ENCODE data around the gene TMEM156. TPM values are rescaled to one million over a fixed set of nuclear protein-coding genes. Genes with fewer than 3 reads are reported as not detected.
"Not testable (repeated sequence)": the region's sequence is repeated elsewhere in the genome, so short reads cannot be mapped to it uniquely, and the experiment has no call there.

TMEM156 gene
- total and polyA plus RNA-seq, 2 donors = 15.0 to 23.7 TPM

DNA sequence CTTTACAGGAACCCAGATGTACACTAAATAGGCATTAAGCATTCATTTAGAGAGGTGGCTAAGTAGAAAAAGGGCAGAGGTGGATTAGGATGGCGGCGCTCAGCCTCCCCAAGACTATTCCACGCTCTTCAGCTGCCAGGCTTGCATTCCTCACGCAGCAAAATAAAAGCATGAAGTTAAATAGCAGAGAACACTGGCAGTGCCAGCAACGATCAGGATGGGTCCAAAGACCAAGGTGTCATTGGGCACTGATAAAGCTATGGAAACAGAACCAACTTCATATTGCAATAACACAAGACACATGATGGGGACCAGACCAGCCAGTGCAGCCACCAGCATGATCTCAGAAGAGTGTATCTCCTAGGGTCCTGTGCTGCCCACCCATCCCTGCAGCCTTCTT is 42.0 kb downstream of the TMEM156 start:
- Histone ChIP-seq H3K27ac (ENCODE audit: low read depth in 1 of 2, low read length in 1 of 2) (no peak overlapping the region), H3K4me3 (ENCODE audit: low read length in 2 of 2) (no peak overlapping the region), H3K27me3 (ENCODE audit: control insufficient read depth in 2 of 2, insufficient read depth in 1 of 2, low read length in 1 of 2) (no peaks in the 10 kb centered on the region), H3K4me1 (ENCODE audit: control insufficient read depth in 2 of 2, insufficient read depth in 2 of 2, low read length in 2 of 2) (peaks cover 0 to 2% of the 10 kb centered on the region in 2 donors), H3K36me3 (ENCODE audit: control insufficient read depth in 2 of 2, insufficient read depth in 2 of 2, low read length in 1 of 2) (peaks cover 0 to 6% of the 10 kb centered on the region in 2 donors), H3K9me3 (ENCODE audit: control insufficient read depth in 2 of 2, insufficient read depth in 1 of 2, low read length in 1 of 2) (no peaks in the 10 kb centered on the region)
- WGBS = 89% methylated on average over 5 of the region's 5 CpGs
- no peak for DNase-seq (ENCODE audit: low read depth in 6 of 9, low spot score in 9 of 9)

DNA sequence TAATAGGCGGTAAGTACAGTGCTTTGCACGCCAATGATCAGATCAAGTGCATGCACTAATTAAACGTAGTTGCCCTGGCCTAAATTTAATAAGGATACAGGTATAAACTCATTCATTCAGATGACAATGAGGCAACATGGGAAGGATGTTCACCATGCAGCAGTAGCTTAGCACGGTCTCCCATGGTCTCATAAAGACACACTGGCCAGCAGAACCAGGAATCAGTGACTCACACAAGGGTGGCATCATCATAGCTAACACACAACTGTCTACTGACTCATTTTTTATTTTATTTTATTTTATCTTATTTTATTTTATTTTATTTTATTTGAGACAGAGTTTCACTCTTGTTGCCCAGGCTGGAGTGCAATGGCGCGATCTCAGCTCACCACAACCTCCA is 42.7 kb downstream of the TMEM156 start:
- Histone ChIP-seq H3K36me3 (ENCODE audit: control insufficient read depth in 2 of 2, insufficient read depth in 2 of 2, low read length in 1 of 2) (peaks cover 0 to 6% of the 10 kb centered on the region in 2 donors), H3K27ac (ENCODE audit: low read depth in 1 of 2, low read length in 1 of 2) (no peak overlapping the region), H3K9me3 (ENCODE audit: control insufficient read depth in 2 of 2, insufficient read depth in 1 of 2, low read length in 1 of 2) (no peaks in the 10 kb centered on the region), H3K27me3 (ENCODE audit: control insufficient read depth in 2 of 2, insufficient read depth in 1 of 2, low read length in 1 of 2) (no peaks in the 10 kb centered on the region), H3K4me1 (ENCODE audit: control insufficient read depth in 2 of 2, insufficient read depth in 2 of 2, low read length in 2 of 2) (peaks cover 0 to 2% of the 10 kb centered on the region in 2 donors), H3K4me3 (ENCODE audit: low read length in 2 of 2) (no peak overlapping the region)
- 99% methylated on average over 6 of the region's 6 CpGs for WGBS
- no peak for DNase-seq (ENCODE audit: low read depth in 6 of 9, low spot score in 9 of 9)

DNA sequence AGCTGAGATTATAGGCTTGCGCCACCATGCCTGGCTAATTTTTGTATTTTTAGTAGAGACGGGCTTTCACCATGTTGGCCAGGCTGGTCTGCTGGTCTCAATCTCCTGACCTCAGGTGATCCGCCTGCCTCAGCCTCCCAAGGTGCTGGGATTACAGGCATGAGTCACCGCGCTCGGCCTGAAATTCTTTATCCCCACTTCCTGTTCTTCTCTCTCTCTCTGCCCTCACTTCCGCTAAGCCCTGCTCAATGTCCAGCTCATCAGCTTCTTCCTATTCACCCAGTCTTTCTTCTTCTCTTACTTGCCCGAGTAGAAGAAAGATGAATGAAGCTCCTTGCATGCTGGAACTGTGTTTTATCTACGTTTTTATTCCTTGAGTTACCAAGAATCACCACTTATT is 43.9 kb downstream of the TMEM156 start:
- H3K36me3 ChIP-seq (ENCODE audit: control insufficient read depth in 2 of 2, insufficient read depth in 2 of 2, low read length in 1 of 2); H3K27me3 ChIP-seq (ENCODE audit: control insufficient read depth in 2 of 2, insufficient read depth in 1 of 2, low read length in 1 of 2); DNase-seq (ENCODE audit: low read depth in 6 of 9, low spot score in 9 of 9); H3K9me3 ChIP-seq (ENCODE audit: control insufficient read depth in 2 of 2, insufficient read depth in 1 of 2, low read length in 1 of 2); H3K4me3 ChIP-seq (ENCODE audit: low read length in 2 of 2); H3K4me1 ChIP-seq (ENCODE audit: control insufficient read depth in 2 of 2, insufficient read depth in 2 of 2, low read length in 2 of 2); H3K27ac ChIP-seq (ENCODE audit: low read depth in 1 of 2, low read length in 1 of 2): not testable (repeated sequence)
- WGBS = 91% methylated on average over 9 of the region's 9 CpGs

DNA sequence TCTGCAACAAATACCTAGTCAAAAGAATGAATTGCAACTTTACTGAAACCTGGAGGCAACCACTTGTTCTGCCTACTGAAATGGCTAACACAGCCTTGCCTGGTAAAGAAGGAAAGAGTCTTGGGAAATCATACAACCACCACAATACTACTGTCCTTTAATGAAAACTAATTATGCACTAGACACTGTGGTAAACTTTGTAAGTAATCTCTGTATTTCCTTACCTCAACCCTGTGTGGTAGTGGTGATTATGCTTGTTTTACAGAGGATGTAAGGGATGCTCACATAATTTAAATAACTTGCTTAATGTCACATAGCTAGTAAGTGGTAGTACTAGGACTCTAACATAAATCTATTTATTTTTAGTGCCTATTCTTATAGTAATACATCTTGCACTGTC is 44.7 kb downstream of the TMEM156 start:
- Histone ChIP-seq H3K36me3 (ENCODE audit: control insufficient read depth in 2 of 2, insufficient read depth in 2 of 2, low read length in 1 of 2) (peaks cover 0 to 6% of the 10 kb centered on the region in 2 donors), H3K27me3 (ENCODE audit: control insufficient read depth in 2 of 2, insufficient read depth in 1 of 2, low read length in 1 of 2) (no peaks in the 10 kb centered on the region), H3K9me3 (ENCODE audit: control insufficient read depth in 2 of 2, insufficient read depth in 1 of 2, low read length in 1 of 2) (no peaks in the 10 kb centered on the region), H3K27ac (ENCODE audit: low read depth in 1 of 2, low read length in 1 of 2) (no peak overlapping the region), H3K4me1 (ENCODE audit: control insufficient read depth in 2 of 2, insufficient read depth in 2 of 2, low read length in 2 of 2) (peaks cover 0 to 2% of the 10 kb centered on the region in 2 donors), H3K4me3 (ENCODE audit: low read length in 2 of 2) (no peak overlapping the region)
- DNase-seq (ENCODE audit: low read depth in 6 of 9, low spot score in 9 of 9) = no peak

DNA sequence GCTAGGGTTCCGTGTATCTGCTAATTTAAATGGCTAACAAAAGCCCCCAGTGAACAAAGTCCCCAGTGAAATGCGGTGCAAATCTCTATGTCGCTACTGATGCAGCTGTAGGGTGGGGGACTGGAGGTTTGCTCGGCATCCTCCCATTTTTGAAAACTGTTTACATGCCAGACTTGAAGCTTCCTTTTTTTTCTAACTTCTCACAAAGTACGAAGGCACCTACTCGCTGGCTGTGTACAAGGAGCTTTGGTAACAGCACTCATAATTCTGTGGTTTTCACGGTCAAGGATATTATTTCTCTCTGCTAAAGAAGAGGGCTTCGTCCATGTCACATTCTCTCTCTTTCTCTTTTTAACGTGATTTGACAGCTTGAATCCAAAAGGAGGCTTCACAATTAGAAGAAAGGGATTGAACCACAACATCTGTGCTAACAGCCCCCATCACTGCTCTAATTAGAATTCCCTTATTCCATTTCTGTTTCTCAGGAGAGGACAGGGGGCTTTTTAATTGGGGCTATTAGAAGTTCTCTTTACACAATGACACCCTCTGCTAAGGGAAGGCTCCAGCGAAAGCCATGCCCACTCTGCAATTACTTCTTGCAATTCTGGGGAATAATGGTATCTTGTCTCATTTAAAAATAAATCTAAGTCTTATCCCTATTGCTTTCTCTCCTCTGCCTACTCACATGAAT is 46.7 kb downstream of the TMEM156 start:
- no peak for DNase-seq (ENCODE audit: low read depth in 6 of 9, low spot score in 9 of 9)
- peaks cover 0 to 2% of the 10 kb centered on the region in 2 donors for H3K4me1 ChIP-seq (ENCODE audit: control insufficient read depth in 2 of 2, insufficient read depth in 2 of 2, low read length in 2 of 2)
- WGBS = 40% methylated on average over 10 of the region's 10 CpGs
- H3K36me3 ChIP-seq (ENCODE audit: control insufficient read depth in 2 of 2, insufficient read depth in 2 of 2, low read length in 1 of 2) = peaks cover 0 to 4% of the 10 kb centered on the region in 2 donors
- no peak overlapping the region for H3K4me3 ChIP-seq (ENCODE audit: low read length in 2 of 2)
- no peak overlapping the region for H3K27ac ChIP-seq (ENCODE audit: low read depth in 1 of 2, low read length in 1 of 2)
- no peaks in the 10 kb centered on the region for H3K27me3 ChIP-seq (ENCODE audit: control insufficient read depth in 2 of 2, insufficient read depth in 1 of 2, low read length in 1 of 2)
- H3K9me3 ChIP-seq (ENCODE audit: control insufficient read depth in 2 of 2, insufficient read depth in 1 of 2, low read length in 1 of 2) = no peaks in the 10 kb centered on the region

DNA sequence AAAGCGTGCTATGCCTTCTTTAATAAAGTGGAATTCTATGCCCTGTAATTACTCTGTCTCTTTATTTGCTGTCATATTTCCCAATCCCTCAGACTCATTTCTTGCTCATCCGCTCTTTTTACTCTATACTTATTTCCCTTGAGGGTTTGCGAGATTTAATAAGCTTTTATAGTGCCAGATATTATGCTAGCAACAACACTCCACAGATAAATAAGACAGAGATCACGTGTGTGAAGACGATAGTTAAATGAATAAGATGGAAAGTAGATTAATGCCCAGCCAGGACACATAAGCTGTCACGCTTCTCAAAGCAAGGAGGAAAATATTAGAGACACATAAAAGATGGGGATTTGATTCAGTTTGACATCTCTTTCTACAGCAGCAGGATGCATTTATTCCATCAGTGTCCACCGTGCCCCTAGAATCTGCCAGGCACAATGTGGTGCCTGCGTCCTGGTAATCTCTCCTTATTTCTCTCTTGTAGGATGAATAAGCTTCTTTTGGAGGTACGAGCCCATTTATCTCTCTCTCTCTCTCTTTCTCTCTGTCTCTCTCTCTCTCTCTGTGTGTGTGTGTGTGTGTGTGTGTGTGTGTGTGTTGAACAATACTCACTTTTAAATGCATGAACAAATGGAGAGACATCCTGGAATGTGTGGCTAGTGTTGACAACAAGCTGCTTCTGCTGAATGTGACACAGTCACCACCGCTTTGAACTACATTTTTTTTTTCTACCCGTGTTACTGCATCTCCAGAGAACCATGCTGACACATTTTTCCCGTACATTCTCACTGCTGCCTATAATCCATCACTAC is 48.2 kb downstream of the TMEM156 start:
- DNase-seq (ENCODE audit: low read depth in 6 of 9, low spot score in 9 of 9) = no peak
- no peak overlapping the region for H3K27ac ChIP-seq (ENCODE audit: low read depth in 1 of 2, low read length in 1 of 2)

DNA sequence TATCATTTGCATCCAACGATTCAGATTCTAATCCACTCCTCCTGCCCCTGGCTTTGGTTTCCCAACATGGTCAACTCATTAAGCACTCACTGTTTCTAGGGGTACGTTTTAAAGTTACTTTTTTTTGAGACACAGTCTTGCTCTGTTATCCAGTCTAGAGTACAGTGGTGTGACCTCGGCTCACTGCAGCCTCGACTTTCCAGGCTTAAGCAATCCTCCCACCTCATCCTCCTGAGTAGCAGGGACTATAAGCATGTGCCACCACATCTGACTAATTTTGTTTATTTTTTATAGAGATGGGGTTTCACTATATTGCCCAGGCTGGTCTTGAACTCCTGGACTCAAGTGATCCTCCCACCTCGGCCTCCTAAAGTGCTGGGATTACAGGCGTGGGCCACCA is 48.9 kb downstream of the TMEM156 start:
- Histone ChIP-seq H3K27ac (ENCODE audit: low read depth in 1 of 2, low read length in 1 of 2) (no peak overlapping the region), H3K36me3 (ENCODE audit: control insufficient read depth in 2 of 2, insufficient read depth in 2 of 2, low read length in 1 of 2) (peaks cover 1 to 3% of the 10 kb centered on the region in 2 donors), H3K4me3 (ENCODE audit: low read length in 2 of 2) (no peak overlapping the region), H3K4me1 (ENCODE audit: control insufficient read depth in 2 of 2, insufficient read depth in 2 of 2, low read length in 2 of 2) (peaks cover 0 to 2% of the 10 kb centered on the region in 2 donors), H3K27me3 (ENCODE audit: control insufficient read depth in 2 of 2, insufficient read depth in 1 of 2, low read length in 1 of 2) (no peaks in the 10 kb centered on the region), H3K9me3 (ENCODE audit: control insufficient read depth in 2 of 2, insufficient read depth in 1 of 2, low read length in 1 of 2) (no peaks in the 10 kb centered on the region)
- no peak for DNase-seq (ENCODE audit: low read depth in 6 of 9, low spot score in 9 of 9)
- WGBS = 98% methylated on average over 6 of the region's 6 CpGs

More for the DNA sequence above, 48.2 kb downstream of the TMEM156 start:
- Histone ChIP-seq H3K4me1 (ENCODE audit: control insufficient read depth in 2 of 2, insufficient read depth in 2 of 2, low read length in 2 of 2) (peaks cover 0 to 2% of the 10 kb centered on the region in 2 donors), H3K9me3 (ENCODE audit: control insufficient read depth in 2 of 2, insufficient read depth in 1 of 2, low read length in 1 of 2) (no peaks in the 10 kb centered on the region), H3K4me3 (ENCODE audit: low read length in 2 of 2) (no peak overlapping the region), H3K27me3 (ENCODE audit: control insufficient read depth in 2 of 2, insufficient read depth in 1 of 2, low read length in 1 of 2) (no peaks in the 10 kb centered on the region), H3K36me3 (ENCODE audit: control insufficient read depth in 2 of 2, insufficient read depth in 2 of 2, low read length in 1 of 2) (peaks cover 2 to 4% of the 10 kb centered on the region in 2 donors)
- 96% methylated on average over 12 of the region's 12 CpGs for WGBS

DNA sequence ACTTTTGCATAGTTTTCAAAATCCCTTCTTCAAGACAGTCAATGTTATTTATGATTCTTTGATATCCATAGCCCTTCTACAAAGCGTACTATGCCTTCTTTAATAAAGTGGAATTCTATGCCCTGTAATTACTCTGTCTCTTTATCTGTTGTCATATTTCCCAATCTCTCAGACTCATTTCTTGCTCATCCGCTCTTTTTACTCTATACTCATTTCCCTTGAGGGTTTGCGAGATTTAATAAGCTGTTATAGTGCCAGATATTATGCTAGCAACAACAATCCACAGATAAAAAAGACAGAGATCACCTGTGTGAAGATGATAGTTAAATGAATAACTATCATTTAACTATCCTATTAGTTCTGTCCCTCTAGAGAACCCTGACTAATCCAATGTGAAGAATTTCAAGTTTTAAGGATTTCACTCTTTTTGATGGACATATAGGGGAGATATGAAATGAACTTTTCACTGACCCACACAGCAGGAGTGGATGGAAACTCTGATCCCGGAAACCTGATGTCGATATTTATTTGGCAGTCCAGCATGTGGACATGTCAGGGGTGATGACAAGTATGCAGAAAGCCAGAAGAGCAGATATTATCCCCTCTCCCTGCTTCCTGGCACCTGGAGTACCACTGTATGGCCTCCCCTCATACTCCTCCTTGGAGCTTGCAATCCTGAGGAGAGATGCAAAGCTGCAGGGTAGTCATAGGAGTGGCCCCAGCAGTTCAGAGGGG is 49.7 kb downstream of the TMEM156 start:
- Histone ChIP-seq H3K27ac (ENCODE audit: low read depth in 1 of 2, low read length in 1 of 2) (no peak overlapping the region), H3K27me3 (ENCODE audit: control insufficient read depth in 2 of 2, insufficient read depth in 1 of 2, low read length in 1 of 2) (no peaks in the 10 kb centered on the region), H3K36me3 (ENCODE audit: control insufficient read depth in 2 of 2, insufficient read depth in 2 of 2, low read length in 1 of 2) (peaks cover 0 to 3% of the 10 kb centered on the region in 2 donors), H3K9me3 (ENCODE audit: control insufficient read depth in 2 of 2, insufficient read depth in 1 of 2, low read length in 1 of 2) (no peaks in the 10 kb centered on the region), H3K4me3 (ENCODE audit: low read length in 2 of 2) (no peak overlapping the region), H3K4me1 (ENCODE audit: control insufficient read depth in 2 of 2, insufficient read depth in 2 of 2, low read length in 2 of 2) (peaks cover 0 to 2% of the 10 kb centered on the region in 2 donors)
- 98% methylated on average over 5 of the region's 5 CpGs for WGBS
- no peak for DNase-seq (ENCODE audit: low read depth in 6 of 9, low spot score in 9 of 9)
